ENCODE measurements around the gene CACNA1D.

CACNA1D gene

DNA sequence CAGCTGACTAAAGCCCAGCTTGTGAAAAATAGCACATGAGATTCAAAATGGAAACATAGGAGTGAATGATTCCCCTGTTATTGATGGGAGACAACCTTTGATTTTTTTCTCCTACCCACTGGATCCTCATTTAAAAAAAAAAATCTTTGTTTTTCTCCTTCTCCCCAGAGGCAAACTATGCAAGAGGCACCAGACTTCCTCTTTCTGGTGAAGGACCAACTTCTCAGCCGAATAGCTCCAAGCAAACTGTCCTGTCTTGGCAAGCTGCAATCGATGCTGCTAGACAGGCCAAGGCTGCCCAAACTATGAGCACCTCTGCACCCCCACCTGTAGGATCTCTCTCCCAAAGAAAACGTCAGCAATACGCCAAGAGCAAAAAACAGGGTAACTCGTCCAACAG is 2.6 kb downstream of the CACNA1D start:
- TF ChIP-seq, protein P1, sequence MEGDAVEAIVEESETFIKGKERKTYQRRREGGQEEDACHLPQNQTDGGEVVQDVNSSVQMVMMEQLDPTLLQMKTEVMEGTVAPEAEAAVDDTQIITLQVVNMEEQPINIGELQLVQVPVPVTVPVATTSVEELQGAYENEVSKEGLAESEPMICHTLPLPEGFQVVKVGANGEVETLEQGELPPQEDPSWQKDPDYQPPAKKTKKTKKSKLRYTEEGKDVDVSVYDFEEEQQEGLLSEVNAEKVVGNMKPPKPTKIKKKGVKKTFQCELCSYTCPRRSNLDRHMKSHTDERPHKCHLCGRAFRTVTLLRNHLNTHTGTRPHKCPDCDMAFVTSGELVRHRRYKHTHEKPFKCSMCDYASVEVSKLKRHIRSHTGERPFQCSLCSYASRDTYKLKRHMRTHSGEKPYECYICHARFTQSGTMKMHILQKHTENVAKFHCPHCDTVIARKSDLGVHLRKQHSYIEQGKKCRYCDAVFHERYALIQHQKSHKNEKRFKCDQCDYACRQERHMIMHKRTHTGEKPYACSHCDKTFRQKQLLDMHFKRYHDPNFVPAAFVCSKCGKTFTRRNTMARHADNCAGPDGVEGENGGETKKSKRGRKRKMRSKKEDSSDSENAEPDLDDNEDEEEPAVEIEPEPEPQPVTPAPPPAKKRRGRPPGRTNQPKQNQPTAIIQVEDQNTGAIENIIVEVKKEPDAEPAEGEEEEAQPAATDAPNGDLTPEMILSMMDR (conservative IDR thresholded peaks at IDR 0.05) = no peak
- no peak for TF ChIP-seq ZFX (IDR thresholded peaks at IDR 0.05)
- no peak overlapping the region for H3K27ac ChIP-seq

DNA sequence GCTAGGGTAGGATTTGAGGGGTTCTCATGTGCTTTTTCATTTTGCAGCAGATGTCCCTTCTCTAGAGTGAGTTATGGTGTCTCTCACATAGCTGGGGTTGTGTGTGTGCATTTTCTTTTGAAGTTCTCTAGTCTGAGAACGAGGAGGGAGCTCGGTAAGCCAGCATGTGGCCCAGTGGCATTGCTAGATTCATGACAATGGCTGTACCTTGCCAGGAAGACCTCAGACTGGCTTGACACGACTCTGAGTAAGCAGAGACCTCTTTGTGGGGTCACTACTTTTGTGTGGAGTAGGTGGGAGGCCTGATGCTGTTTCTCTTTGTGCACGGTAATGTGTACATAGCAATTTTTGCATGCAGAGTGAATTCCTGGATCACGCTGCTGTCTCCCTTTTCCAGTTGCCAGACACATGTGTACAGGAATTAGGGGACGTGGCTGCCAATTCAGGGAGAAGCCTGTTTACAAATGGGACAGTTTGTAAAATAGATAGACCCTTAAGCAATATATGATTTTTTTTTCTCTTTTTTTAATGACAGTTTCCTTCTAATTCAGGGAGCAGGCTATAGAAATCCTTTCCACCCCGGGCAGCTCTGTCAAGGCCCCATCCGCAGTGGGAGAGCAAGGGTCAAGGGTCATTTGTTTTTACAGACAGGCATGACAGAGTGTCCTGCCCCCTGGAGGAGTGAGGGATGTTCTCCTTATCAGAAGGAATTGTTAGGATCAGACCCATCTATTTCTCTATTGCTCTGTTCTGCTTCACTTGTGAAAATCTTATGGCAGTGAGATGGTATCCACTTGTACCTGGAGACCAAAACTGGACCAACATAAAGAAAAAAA is 4.6 kb downstream of the CACNA1D start:
- TF ChIP-seq, protein P1 (conservative IDR thresholded peaks at IDR 0.05) = peak; percentile 9; the same call in 1 of the 2 replicates
- no peak for TF ChIP-seq ZFX (IDR thresholded peaks at IDR 0.05)
- no peak overlapping the region for H3K27ac ChIP-seq

DNA sequence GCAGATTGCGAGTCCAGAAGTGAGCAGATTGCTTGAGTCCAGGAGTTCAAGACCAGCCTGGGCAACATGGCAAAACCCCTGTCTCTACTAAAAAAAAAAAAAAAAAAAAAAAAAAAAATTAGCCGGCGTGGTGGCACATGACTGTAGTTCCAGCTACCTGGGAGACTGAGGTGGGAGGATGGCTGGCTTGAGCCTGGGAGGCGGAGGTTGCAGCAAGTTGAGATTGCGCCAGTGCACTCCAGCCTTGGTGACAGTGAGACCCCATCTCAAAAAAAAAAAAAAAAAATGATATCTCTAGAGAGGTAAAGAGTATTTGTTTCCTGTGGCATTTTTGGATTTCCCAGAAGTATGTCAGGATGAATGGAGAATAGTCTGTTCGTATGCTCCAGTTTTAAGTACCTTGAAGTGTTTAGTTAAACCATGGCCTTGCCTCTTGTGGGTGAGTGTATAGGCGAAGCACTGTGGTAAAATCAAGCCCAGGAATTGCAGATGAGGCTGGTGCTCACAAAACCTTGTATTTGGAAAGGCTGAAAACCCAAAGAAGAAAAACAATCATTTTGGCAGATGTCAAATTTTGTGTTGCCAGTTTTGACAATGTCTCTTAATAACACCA is 5.9 kb downstream of the CACNA1D start:
- no peak overlapping the region for H3K27ac ChIP-seq
- TF ChIP-seq, protein P1 (conservative IDR thresholded peaks at IDR 0.05) = no peak
- TF ChIP-seq ZFX (IDR thresholded peaks at IDR 0.05) = no peak

DNA sequence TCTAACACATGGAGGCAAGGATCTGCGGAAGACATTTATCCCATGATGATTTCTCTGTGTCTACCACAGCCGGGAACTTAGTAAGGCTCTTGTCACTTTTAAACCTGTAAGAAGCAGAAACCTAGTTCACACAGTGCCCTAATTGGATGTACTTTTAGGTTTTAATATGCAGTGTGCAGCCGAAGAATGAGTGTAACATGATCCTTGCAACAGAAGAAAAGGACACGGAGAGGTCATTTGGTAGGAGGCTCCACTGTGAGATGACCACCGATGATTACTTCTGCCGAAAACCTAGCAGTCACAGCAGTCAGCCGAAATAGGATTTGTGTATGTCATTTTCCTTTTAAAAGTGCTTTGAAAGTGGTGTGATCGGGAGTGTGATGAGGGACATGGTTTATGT is 6.8 kb downstream of the CACNA1D start:
- H3K27ac ChIP-seq = no peak overlapping the region
- TF ChIP-seq, protein P1 (conservative IDR thresholded peaks at IDR 0.05) = no peak
- no peak for TF ChIP-seq ZFX (IDR thresholded peaks at IDR 0.05)

DNA sequence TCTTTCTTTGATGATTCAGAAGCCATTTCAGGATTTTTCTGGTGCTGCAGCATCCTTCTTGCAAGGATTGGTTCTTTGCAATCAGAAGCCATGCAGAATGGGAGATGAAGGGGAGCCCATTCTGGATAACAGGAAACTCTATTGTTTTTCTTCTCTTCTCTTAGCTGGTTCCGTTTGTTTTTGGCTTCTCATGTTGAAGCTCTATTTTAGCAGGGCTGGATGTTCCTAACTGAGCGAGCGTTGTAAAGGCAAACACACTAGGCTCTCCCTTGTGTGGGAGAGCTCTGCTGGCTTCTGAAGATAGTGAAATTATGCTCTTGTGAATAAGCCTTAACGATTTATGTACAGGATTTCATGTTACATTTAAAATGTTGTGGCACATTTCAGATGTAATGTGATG is 8.3 kb downstream of the CACNA1D start:
- H3K27ac ChIP-seq = no peak overlapping the region
- TF ChIP-seq, protein P1 (conservative IDR thresholded peaks at IDR 0.05) = no peak

DNA sequence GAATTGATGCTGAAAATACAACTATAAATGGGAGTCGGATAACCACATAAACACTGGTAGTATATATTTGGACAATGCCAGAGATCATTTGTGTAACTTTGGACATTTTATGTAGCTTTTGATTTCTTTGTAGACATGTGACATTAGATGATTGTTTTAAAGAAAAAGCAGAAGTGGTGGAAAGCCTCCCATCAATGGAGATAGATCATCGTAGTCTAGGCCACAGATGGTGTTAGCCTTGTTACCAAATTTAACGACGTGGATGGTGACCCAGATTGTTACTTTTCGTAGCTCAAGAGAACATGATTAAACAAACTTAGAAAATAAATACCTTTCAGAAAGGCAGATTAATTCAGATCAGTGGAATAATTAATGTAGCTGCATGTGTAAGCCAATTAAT is 8.8 kb downstream of the CACNA1D start:
- no peak for TF ChIP-seq ZFX (IDR thresholded peaks at IDR 0.05)
- TF ChIP-seq, protein P1 (conservative IDR thresholded peaks at IDR 0.05) = no peak
- H3K27ac ChIP-seq = no peak overlapping the region

DNA sequence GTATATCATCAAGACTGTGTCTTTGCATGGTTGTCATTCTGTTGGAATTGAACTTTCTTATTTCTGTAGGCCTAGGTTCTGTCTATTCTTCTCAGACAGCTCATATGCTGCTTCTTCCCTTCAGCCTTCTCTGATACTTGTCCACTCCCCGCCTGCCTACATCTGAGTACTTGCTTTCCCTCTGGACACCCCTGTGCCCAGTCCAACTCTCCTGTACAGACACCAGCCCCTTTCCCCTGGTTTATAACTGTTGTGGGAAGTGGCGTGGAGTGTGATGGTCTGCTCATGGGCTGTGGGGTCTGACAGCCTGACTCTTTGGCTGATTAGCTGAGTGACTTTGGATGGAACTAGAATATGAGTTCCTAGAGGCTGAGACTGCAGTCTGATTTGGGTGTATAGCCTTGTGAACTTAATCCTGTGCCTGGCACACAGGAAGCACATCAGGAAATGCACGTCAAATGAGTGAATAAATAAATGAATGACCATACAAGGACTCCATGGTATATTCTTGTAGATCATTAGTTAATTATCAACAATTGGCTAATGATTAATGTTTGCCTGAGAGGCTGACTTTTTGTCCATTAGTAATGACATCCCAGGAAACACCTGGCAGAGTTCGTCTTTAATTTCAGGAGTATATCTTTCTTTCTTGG is 11.8 kb downstream of the CACNA1D start:
- TF ChIP-seq ZFX (IDR thresholded peaks at IDR 0.05) = no peak
- TF ChIP-seq, protein P1 (conservative IDR thresholded peaks at IDR 0.05) = no peak
- H3K27ac ChIP-seq = no peak overlapping the region

Measured in C4-2B (cell line).